Transverse colon (tissue), 3 donors: ENCODE measurements around the gene NR2E3.

Experiments
- EP300 ChIP-seq: sonication (generic); formaldehyde crosslinking; IDR thresholded peaks from one replicate; pipeline ENCODE4 v1.6.1; 2017; ENCODE audit warnings: antibody characterized with exemption, low read depth
- POLR2A ChIP-seq: fragments of 450-650 bp; IDR thresholded peaks from one replicate; pipeline ENCODE4 v1.6.1; 2016; ENCODE audit warnings: antibody characterized with exemption, mild to moderate bottlenecking, moderate library complexity
- TF ChIP-seq, protein P1 (sequence below), 5 experiments: fragments of 200-600 bp in 3 of 5; fragments of 450-650 bp in 2 of 5; sonication (generic) in 3 of 5; IDR thresholded peaks; 1 replicate in 2 of 5; 2 replicates in 3 of 5; pipeline ENCODE4 v1.5.1; 2016 to 2017; ENCODE audit warnings: antibody characterized with exemption in 5 of 5, inconsistent platforms in 3 of 5, mild to moderate bottlenecking in 2 of 5, moderate library complexity in 1 of 5

DNA sequence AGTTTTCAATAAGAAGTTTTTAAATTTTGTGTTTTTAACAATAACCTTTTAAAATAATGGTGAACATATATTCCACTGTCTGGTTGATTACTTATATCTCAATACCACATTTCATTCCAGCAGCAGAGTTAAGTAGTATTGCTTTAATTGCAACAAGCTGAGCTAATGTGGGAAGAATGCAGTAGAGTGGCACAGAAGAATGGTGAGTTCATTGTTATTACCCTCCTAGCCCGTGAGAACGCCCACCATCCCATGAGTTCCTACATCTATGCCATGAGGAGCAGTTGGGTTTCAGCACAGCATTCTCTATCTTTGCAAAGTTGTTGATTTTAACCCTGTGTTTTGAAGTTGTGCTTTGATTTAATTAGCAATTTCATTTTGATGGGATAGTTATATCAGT, 17.8 kb upstream of the NR2E3 start:
- TF ChIP-seq, protein P1, sequence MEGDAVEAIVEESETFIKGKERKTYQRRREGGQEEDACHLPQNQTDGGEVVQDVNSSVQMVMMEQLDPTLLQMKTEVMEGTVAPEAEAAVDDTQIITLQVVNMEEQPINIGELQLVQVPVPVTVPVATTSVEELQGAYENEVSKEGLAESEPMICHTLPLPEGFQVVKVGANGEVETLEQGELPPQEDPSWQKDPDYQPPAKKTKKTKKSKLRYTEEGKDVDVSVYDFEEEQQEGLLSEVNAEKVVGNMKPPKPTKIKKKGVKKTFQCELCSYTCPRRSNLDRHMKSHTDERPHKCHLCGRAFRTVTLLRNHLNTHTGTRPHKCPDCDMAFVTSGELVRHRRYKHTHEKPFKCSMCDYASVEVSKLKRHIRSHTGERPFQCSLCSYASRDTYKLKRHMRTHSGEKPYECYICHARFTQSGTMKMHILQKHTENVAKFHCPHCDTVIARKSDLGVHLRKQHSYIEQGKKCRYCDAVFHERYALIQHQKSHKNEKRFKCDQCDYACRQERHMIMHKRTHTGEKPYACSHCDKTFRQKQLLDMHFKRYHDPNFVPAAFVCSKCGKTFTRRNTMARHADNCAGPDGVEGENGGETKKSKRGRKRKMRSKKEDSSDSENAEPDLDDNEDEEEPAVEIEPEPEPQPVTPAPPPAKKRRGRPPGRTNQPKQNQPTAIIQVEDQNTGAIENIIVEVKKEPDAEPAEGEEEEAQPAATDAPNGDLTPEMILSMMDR (IDR thresholded peaks at IDR 0.05): no peak
- TF ChIP-seq POLR2A (no peak), EP300 (no peak)
